Esophagus muscularis mucosa (tissue), 4 donors: Measurements from ENCODE around the gene LCTL.

Experiments
- EP300 ChIP-seq: sonication (generic); formaldehyde crosslinking; IDR thresholded peaks from one replicate; pipeline ENCODE4 v1.6.1; 2017; ENCODE audit warnings: antibody characterized with exemption
- POLR2A ChIP-seq: fragments of 450-650 bp; IDR thresholded peaks from one replicate; pipeline ENCODE4 v1.6.1; 2017; ENCODE audit warnings: antibody characterized with exemption, moderate library complexity, mild to moderate bottlenecking, low read depth
- POLR2AphosphoS5 ChIP-seq, 2 donors: sonication (generic); formaldehyde crosslinking; IDR thresholded peaks; one replicate each; pipeline ENCODE4 v1.6.1; 2017; ENCODE audit warnings: antibody characterized with exemption in 2 of 2
- TF ChIP-seq, protein P1 (sequence below), 3 experiments: fragments of 200-600 bp in 2 of 3; fragments of 450-650 bp in 1 of 3; sonication (generic) in 2 of 3; IDR thresholded peaks; one replicate each; pipeline ENCODE4 v1.5.1; 2017 to 2019; ENCODE audit warnings: antibody characterized with exemption in 3 of 3, mild to moderate bottlenecking in 2 of 3, moderate library complexity in 1 of 3

DNA sequence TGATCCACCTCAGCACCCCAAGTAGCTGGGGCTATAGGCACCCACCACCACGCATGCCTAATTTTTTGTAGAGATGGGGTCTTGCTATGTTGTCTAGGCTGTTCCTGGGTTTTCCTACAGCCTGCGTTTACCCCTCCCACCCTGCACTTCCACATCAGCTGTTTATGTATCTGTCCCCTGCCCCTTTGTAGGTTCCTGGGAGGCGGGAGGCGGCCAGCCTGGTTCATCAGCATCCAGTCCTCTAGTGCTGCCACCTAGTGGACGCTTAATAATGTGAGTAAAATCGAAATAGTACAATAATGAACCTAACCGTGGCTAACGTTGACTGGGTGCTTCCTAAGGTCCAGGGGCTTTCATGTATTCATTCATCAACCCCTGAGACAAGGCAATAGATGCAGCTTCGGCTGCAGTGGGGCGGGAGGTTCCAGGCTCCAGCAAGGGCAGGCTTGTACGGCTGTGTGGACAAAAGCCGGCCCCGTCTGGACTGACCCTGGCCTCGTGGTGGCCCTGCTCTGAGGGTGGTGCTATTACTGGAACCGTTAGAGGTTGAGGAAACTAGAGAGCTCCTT, 1.2 kb upstream of the LCTL start:
- TF ChIP-seq EP300 (no peak), POLR2A (no peak), POLR2AphosphoS5 (IDR thresholded peaks at IDR 0.05) (no peak)
- TF ChIP-seq, protein P1, sequence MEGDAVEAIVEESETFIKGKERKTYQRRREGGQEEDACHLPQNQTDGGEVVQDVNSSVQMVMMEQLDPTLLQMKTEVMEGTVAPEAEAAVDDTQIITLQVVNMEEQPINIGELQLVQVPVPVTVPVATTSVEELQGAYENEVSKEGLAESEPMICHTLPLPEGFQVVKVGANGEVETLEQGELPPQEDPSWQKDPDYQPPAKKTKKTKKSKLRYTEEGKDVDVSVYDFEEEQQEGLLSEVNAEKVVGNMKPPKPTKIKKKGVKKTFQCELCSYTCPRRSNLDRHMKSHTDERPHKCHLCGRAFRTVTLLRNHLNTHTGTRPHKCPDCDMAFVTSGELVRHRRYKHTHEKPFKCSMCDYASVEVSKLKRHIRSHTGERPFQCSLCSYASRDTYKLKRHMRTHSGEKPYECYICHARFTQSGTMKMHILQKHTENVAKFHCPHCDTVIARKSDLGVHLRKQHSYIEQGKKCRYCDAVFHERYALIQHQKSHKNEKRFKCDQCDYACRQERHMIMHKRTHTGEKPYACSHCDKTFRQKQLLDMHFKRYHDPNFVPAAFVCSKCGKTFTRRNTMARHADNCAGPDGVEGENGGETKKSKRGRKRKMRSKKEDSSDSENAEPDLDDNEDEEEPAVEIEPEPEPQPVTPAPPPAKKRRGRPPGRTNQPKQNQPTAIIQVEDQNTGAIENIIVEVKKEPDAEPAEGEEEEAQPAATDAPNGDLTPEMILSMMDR (IDR thresholded peaks at IDR 0.05), result peak; percentile 45 to 60 (median 49)
